Measurements from ENCODE around the gene CD55.

Gene CD55, protein sequence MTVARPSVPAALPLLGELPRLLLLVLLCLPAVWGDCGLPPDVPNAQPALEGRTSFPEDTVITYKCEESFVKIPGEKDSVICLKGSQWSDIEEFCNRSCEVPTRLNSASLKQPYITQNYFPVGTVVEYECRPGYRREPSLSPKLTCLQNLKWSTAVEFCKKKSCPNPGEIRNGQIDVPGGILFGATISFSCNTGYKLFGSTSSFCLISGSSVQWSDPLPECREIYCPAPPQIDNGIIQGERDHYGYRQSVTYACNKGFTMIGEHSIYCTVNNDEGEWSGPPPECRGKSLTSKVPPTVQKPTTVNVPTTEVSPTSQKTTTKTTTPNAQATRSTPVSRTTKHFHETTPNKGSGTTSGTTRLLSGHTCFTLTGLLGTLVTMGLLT

DNA sequence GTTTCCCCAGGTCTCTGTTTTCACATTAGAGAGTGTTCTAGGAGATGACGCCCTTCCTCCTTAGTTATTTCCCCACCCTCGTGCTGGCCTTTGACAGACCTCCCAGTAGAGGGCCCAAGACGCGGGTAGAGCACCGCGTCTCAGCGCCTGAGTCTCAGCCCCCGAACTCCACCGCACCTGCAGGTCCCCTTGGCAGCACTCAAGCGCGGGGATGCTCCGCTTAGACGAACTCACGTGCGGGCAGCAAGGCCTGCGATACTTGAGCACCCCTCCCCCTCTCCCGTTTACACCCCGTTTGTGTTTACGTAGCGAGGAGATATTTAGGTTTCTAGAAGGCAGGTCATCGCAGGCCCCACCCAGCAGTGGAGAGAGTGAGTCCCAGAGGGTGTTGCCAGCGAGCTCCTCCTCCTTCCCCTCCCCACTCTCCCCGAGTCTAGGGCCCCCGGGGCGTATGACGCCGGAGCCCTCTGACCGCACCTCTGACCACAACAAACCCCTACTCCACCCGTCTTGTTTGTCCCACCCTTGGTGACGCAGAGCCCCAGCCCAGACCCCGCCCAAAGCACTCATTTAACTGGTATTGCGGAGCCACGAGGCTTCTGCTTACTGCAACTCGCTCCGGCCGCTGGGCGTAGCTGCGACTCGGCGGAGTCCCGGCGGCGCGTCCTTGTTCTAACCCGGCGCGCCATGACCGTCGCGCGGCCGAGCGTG is at the start of gene CD55:
Gene CD55 (plus strand): TSS at position 600 of the 711 bp plus-strand sequence. CDS start 88 bp downstream, at position 688.
- DNase-seq = peak; percentile 48

DNA sequence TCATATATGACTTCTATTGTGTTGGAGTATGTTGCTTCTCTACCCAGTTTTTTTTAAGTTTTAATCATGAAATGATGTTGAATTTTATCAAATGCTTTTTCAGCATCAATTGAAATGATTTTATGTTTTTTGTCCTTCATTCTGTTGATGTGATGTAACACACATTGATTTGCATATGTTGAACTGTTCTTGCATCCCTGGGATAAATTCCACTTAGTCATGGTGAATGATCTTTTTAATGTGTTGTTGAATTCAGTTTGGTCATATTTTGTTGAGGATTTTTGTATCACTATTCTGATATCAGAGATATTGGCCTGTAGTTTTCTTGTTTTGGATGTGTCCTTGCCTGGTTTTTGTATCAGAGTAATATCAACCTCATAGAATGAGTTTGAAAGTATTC is 46.6 kb upstream of the CD55 start:
- no peak for DNase-seq

- no peak for DNase-seq
These were observed 45.0 kb upstream of the CD55 start for GRCh38 chr1:207276465-207276864.

DNA sequence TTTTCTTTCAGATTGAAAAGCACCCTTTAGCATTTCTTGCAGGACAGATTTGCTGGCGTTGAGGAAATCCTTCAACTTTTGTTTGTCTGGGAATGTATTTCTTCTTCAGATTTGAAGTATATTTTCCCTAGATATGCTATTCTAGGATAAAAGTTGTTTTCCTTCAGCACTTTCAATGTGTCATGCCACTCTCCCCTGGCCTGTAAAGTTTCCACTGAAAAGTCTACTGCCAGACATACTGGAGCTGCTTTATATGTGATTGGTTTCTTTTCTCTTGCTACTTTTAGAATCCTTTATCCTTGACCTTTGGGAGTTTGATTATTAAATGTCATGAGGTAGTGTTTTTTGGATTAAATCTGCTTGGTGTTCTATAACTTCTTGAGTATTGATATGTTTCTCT is 44.2 kb upstream of the CD55 start:
- no peak for DNase-seq

GRCh38 chr1:207279652-207280051 is 41.8 kb upstream of the CD55 start:
- no peak for DNase-seq

GRCh38 chr1:207280706-207281105 is 40.8 kb upstream of the CD55 start:
- no peak for DNase-seq

GRCh38 chr1:207282058-207282457 is 39.4 kb upstream of the CD55 start:
- DNase-seq = no peak

- DNase-seq = no peak
These were observed 38.7 kb upstream of the CD55 start for GRCh38 chr1:207282496-207283380.

DNA sequence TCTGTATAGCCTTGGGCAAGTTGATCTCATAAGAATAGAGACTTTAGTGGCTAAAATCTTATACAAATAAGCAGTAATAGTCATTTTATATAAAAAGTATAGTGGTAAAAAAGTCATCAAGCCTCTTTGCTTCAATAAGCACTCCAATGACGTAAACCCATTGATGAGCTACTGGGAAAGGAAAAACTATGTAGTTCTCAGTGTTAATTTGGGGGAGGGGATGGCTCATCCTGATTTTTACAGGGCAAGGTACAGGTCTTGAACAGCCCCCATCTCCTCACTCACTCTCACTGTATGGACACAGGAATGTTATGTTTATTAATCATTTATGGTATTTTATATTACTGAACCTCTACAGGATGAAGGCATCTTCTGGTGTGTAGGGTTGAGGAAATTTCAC is 38.1 kb upstream of the CD55 start:
- DNase-seq = no peak

DNA sequence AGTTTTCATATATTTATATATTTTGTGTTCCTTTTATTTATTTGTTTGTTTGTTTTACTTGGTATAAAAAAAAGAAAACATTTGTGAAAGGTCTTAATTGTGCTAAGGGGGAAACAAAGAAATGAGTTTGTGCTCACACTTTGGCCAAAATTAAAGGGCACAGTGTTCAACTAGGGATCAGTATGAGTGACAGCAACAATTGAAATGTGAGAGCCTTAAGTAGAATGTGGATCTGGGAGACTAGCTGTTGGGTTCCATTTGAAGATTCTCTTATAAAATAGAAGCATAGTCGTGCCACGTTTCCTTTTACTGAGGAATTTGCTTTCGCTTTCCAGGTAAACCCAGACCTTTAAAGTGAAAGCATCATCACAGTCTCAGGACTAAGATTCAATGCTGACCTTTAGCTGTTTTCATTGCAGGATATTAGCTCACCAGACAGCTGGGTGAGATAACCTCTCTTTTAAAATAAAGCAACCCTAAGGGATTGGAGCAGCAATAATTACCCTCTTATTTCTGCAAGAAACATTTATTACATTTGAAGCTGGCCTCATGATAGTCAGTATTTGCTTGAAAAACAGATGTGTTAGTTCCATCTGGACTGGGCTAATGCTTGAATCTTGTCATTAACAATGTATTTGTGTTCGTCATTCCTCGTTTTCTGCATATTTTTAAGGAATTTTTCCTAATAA is 37.1 kb upstream of the CD55 start:
- DNase-seq = no peak

DNA sequence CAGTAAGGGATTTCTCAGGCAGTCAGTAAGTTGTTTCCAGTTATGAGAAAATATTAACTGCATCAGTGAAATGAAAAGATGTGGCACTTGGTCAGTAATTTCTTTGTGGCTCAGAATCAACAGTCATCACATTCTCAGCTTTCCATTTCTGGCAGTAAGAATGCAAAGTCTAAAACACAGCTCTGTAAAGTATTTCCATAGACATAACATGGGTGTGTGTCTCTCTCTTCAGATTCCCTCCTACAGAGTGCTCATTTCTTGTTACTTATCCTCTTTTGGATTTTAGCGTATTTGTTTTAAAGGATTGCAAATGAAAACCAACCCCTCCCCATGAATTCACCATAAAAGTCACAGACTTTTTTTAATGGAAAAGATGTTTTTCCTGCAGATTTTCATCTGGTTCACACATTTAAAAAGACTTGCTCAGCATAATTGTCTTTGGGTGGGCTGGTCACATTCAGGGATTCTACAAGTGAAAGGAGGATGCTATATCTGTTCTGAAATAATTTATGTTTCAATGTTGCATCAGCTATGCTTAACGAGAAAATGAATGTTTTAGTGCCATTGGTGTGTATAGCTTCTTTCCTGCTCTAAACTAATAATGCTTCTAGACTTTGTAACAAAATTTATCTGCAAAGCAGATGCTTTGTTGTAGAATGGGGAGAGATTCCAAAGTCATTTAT is 34.6 kb upstream of the CD55 start:
- DNase-seq = no peak

GRCh38 chr1:207288315-207288714 is 33.2 kb upstream of the CD55 start:
- no peak for DNase-seq

DNA sequence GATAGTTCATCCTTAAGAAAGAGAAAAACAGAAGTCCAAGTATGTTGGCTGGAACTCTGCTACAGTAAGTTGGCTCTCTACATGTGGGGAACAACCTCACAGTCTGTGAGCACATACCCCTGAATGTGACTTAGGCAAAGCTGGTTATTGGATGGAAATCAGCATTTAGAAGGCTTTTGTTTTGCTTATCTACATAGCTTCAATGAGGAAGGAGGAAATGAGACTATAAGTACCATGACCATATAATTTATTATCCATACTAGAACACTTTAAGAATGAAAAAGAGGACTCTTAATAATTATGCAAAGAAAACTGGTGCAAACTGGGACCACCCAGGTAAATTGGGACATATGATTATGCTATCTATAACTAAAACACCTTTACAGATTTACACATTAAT is 31.7 kb upstream of the CD55 start:
- no peak for DNase-seq

GRCh38 chr1:207291723-207292122 is 29.8 kb upstream of the CD55 start:
- DNase-seq = no peak

DNA sequence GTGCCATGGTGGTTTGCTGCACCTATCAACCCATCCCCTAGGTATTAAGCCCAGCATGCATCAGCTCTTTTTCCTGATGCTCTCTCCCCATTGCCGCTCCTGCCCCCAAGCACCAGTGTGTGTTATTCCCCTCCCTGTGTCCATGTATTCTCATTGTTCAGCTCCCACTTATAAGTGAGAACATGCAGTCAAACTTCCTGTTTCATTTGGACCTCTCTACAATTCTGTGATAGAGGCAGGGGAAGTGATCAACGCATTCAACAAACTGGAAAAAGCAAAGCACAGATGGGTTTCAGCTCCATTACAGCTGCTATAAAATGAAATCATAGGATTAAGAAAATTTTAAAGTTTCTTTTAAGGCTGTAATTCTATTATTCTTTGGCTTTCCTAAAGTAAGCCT is 23.3 kb upstream of the CD55 start:
- DNase-seq = no peak

DNA sequence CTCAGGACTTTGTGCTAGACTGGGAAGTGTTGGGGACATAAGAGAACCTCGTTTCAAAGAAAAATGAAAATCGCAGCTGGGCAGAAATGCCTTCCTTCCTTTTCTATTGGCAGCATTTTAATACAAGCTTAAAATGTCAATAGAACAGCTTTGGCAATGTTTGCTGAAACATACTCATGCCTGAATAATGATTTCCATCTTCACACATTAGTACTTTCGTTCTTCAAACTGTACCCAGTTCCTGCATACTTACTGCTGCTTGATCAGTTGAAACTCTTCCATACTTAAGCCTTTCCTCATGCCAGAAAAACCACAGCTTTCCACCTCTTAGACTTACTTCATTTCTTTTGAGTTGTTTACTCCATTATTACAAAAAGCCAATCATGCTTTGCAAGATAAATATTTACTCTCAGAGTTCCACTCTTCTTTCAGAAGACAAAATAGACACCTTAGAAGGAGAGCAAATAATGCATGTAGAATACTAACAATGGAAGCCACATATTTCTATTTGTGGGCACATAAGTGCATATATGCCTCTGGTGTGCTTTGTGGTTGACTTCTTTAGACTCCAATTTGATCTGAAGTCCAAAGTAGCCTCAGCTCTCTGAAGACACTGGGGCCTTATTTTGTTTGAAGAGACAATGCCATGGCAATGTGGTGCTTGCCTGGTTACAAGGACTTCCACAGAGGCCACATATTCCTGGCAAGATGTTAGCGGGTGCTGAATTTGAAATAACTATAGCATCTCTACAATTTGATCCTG is 22.7 kb upstream of the CD55 start:
- DNase-seq = no peak

DNA sequence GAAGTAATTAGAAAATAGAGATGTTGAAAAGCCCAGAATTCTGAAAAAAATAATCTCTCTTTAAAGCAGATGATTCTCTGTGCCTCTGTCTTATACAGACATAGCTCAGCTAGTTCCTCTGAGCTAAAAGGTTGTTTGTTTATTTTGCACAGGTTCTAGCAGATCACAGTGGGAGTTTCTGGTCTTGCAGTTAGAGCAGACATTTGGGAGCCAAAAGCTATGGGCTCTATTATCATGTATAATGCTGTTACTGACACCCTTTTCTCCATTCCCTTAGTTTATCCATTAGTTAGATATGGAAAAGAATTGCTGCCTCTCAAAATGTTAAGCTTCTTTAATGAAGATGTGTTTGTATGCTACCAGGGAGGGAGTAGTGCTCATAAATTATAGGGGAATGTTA is 20.5 kb upstream of the CD55 start:
- no peak for DNase-seq

DNA sequence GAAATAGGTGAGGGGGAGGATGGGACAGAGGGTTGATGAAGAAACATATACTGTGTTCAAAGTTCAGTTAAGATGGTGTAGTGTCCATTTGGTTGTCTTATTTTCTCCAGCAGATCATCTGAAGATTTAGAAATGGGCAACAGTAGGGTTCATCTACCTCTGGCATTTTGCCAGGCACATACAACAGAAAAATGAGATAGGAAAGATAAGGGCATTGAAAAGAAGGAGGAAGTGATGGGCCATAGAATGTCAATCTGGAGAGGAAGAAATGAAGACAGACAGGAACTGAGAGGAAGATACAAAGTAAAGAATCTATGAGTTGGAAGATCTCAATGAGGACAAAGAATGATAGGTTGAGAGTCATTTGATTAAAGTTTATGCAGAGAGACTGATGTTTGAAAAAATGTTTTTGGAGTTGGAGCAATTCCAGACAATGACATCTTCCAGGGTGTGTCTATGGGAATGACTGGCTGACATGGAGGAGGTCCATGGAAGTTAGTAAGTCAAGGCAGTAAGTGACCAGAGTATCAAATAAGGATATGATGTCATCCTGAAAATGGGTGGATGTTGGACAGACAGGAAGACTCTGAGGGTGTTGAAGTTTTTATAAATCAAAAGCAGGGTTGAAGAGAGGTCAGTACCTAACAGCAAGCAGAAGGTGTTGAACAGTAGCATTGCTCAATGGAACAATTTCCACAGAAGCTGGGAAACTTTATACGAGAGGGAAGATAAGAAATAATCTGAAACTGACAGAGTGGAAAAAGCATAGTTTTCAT is 18.7 kb upstream of the CD55 start:
- DNase-seq = no peak

DNA sequence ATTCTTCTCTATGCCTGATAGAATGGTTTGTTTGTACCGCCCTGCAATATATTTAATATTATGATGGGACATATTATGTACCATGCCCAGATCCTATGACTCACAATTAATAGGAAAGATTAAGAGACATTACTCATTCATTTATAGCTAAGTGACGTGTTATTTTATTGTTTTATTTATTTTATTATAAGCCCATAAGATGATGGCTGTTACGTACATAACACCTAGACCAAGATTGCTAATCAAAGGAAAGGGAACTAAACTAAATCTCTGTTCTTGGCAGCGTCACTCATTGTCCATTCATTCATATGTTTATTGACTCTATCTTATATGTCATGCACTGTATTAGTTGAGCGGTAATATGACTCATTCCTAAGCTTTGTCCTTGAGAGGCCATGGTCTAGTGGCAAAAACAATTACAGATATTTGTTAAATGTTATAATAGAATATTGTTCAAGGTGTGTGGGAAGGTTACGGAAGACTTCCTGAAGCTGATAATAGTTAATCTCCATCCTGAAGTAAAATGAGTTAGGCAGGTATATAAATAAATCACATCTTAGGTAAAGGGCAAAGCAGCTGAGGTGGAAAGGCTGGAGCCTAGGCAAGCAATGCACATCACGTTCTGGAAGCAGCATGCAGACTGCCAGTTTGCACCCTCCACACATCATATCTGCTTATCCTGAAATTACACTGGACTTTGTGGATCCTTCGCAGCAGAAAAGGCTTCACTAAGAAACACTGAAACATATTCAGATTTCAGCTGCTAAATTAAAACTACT is 16.6 kb upstream of the CD55 start:
- no peak for DNase-seq

DNA sequence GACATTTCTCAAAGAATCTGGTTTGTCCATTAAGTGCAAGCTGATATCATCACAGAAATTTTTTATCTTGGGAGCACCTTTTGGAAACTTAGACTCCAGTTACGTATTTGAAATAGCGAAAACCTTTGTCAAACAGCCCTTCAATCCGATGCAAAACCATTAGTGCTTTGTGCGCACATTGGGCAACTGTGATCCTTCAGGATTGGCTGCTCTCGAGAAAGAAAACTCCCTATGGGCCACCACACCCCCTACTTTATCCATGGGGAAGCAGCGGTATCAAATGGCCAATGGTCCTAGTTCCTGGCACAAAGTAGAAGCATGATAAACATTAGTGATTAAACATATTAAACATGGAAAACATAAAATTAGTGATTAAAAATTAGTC is 16.0 kb upstream of the CD55 start:
- no peak for DNase-seq

All from NCI-H1417 treated with DMSO at 0.1 percent for 48 hours (cell line).